Neural progenitor cell (in vitro differentiated cells): ENCODE results near the gene ATXN7L1. TPM values are rescaled to one million over a fixed set of nuclear protein-coding genes. Genes with fewer than 3 reads are reported as not detected.
"Not testable (repeated sequence)": the region's sequence is repeated elsewhere in the genome, so short reads cannot be mapped to it uniquely, and the experiment has no call there.

ENCODE experiments used
- DNase-seq: peaks from one replicate; pipeline ENCODE4 v3.0.0-alpha.2; 2016; ENCODE audit warnings: low spot score
- H2AFZ ChIP-seq: fragments of 200-600 bp; sonication (generic); replicated peaks from 2 replicates; pipeline ENCODE4 v1.6.1; 2016; ENCODE audit warnings: antibody characterized with exemption
- H3F3A ChIP-seq: fragments of 200-600 bp; sonication (generic); 2 replicates; pipeline ENCODE4 v1.6.1; 2016; ENCODE audit warnings: antibody characterized with exemption, low read depth
- H3K27ac ChIP-seq: fragments of 200-600 bp; sonication (generic); 2 replicates; pipeline ENCODE4 v1.5.1; 2016; ENCODE audit warnings: mild to moderate bottlenecking
- H3K27me3 ChIP-seq: fragments of 200-600 bp; sonication (generic); 2 replicates; pipeline ENCODE4 v1.6.1; 2016; ENCODE audit warnings: mild to moderate bottlenecking, moderate library complexity
- H3K36me3 ChIP-seq: fragments of 200-600 bp; sonication (generic); 2 replicates; pipeline ENCODE4 v1.5.1; 2016
- H3K4me1 ChIP-seq: fragments of 200-600 bp; sonication (generic); 2 replicates; pipeline ENCODE4 v1.6.1; 2016; ENCODE audit warnings: mixed run types
- H3K4me2 ChIP-seq: fragments of 200-600 bp; sonication (generic); 2 replicates; pipeline ENCODE4 v1.6.1; 2016
- H3K4me3 ChIP-seq: fragments of 200-600 bp; sonication (generic); 2 replicates; pipeline ENCODE4 v1.5.1; 2016
- H3K79me2 ChIP-seq: fragments of 200-600 bp; sonication (generic); 2 replicates; pipeline ENCODE4 v1.6.1; 2016; ENCODE audit warnings: low read depth
- H3K9ac ChIP-seq: fragments of 200-600 bp; sonication (generic); 2 replicates; pipeline ENCODE4 v1.6.1; 2016
- H3K9me3 ChIP-seq: fragments of 200-600 bp; sonication (generic); 2 replicates; pipeline ENCODE4 v1.5.1; 2016; ENCODE audit warnings: low read depth
- H4K20me1 ChIP-seq: fragments of 200-600 bp; sonication (generic); 2 replicates; pipeline ENCODE4 v1.6.1; 2016; ENCODE audit warnings: low read depth
- H3K27ac Mint-ChIP-seq: 3 replicates; pipeline ENCODE4 v1.8.0; 2021; ENCODE audit warnings: mixed read lengths
- H3K27me3 Mint-ChIP-seq: 2 replicates; pipeline ENCODE4 v1.8.0; 2022; ENCODE audit warnings: low read depth, mild to moderate bottlenecking, inconsistent platforms, moderate library complexity, mixed read lengths; ENCODE audit not compliant: insufficient read depth
- H3K36me3 Mint-ChIP-seq: 3 replicates; pipeline ENCODE4 v1.8.0; 2021; ENCODE audit warnings: mixed read lengths
- H3K4me1 Mint-ChIP-seq: 3 replicates; pipeline ENCODE4 v1.8.0; 2021; ENCODE audit warnings: mixed read lengths
- H3K4me3 Mint-ChIP-seq: 3 replicates; pipeline ENCODE4 v1.8.0; 2021; ENCODE audit warnings: mild to moderate bottlenecking, moderate library complexity, mixed read lengths
- H3K9me3 Mint-ChIP-seq: 3 replicates; pipeline ENCODE4 v1.8.0; 2020; ENCODE audit warnings: mixed read lengths
- EZH2 ChIP-seq: fragments of 200-600 bp; sonication (generic); IDR thresholded peaks from 2 replicates; pipeline ENCODE4 v1.6.1; 2017; ENCODE audit warnings: antibody characterized with exemption, mild to moderate bottlenecking, moderate library complexity
- EZH2phosphoT487 ChIP-seq: fragments of 200-600 bp; sonication (generic); IDR thresholded peaks from 2 replicates; pipeline ENCODE4 v1.6.1; 2017; ENCODE audit warnings: antibody characterized with exemption
- total RNA-seq: library from RNA; depleted of rRNA; stranded (reverse); fragments of >200 nt; gene quantifications from 2 replicates; pipeline ENCODE4 v1.2.3, GENCODE V29; 2015; ENCODE audit warnings: low replicate concordance
- TF ChIP-seq, protein P1 (sequence below): fragments of 200-600 bp; sonication (generic); IDR thresholded peaks from 2 replicates; pipeline ENCODE4 v1.5.1; 2017; ENCODE audit warnings: antibody characterized with exemption, mild to moderate bottlenecking

ATXN7L1 gene
- total RNA-seq, 1 donor from 2014 or later, result 5.9 TPM

DNA sequence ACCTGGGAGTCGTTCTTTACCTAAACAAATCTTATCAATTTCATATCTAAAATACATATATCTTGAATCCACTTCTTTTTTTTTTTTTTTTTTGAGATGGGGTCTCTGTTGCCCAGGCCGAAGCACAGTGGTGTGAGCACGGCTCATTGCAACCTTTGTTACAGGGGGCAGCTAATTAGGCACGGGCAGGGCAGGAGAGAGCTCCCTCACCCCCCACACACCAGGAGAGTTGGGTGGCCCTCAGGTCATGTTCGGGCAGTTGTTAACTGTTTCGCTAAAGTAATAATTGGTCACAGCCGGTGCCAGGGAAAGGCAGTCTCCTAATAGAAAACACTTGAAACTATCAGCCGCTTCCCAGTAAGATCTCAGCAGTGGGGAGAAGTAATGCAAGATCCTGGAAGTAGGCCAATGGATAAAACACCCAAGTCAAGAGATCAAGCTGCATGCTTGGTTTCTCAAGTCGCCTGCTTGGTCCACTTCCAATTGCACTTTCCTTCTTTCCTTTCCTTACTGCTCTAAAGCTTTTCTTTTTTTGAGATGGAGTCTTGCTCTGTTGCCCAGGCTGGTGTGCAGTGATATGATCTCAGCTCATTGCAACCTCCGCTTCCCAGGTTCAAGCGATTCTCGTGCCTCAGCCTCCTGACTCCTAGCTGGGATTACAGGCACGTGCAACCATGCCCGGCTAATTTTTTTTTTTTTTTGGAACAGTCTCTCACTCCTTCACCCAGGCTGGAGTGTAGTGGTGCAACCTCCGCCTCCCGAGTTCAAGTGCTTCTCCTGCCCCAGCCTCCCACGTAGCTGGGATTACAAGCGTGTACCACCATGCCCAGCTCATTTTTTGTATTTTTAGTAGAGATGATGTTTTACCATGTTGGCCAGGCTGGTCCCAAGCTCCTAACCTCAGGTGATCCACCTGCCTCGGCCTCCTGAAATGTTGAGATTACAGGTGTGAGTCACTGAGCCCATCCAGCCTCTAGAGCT lies 273.8 kb downstream of the ATXN7L1 start:
- TF ChIP-seq, protein P1, sequence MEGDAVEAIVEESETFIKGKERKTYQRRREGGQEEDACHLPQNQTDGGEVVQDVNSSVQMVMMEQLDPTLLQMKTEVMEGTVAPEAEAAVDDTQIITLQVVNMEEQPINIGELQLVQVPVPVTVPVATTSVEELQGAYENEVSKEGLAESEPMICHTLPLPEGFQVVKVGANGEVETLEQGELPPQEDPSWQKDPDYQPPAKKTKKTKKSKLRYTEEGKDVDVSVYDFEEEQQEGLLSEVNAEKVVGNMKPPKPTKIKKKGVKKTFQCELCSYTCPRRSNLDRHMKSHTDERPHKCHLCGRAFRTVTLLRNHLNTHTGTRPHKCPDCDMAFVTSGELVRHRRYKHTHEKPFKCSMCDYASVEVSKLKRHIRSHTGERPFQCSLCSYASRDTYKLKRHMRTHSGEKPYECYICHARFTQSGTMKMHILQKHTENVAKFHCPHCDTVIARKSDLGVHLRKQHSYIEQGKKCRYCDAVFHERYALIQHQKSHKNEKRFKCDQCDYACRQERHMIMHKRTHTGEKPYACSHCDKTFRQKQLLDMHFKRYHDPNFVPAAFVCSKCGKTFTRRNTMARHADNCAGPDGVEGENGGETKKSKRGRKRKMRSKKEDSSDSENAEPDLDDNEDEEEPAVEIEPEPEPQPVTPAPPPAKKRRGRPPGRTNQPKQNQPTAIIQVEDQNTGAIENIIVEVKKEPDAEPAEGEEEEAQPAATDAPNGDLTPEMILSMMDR, result no peak
- TF ChIP-seq EZH2 (no peak), EZH2phosphoT487 (no peak)
- DNase-seq, result no peak
- no peak overlapping the region for H3K27ac Mint-ChIP-seq
- Histone ChIP-seq H3K27me3 (no peaks in the 10 kb centered on the region), H4K20me1 (no peaks in the 10 kb centered on the region), H3K4me3 (no peak overlapping the region), H3K27ac (no peak overlapping the region), H3K36me3 (no peaks in the 10 kb centered on the region), H3K4me2 (no peak overlapping the region), H2AFZ (no peak overlapping the region), H3F3A (peaks cover 4% of the 10 kb centered on the region), H3K79me2 (no peaks in the 10 kb centered on the region), H3K9ac (no peak overlapping the region), H3K9me3 (no peaks in the 10 kb centered on the region), H3K4me1 (peaks cover 33% of the 10 kb centered on the region)
- peaks cover 9% of the 10 kb centered on the region for H3K36me3 Mint-ChIP-seq
- no peaks in the 10 kb centered on the region for H3K9me3 Mint-ChIP-seq
- no peak overlapping the region for H3K4me3 Mint-ChIP-seq
- H3K27me3 Mint-ChIP-seq, result peaks cover 6% of the 10 kb centered on the region
- H3K4me1 Mint-ChIP-seq, result peaks cover 13% of the 10 kb centered on the region

- H3K9me3 ChIP-seq, result no peaks in the 10 kb centered on the region
- H3K36me3 Mint-ChIP-seq, result peaks cover 7% of the 10 kb centered on the region
- H3K27ac ChIP-seq, result no peak overlapping the region
- TF ChIP-seq EZH2phosphoT487, result no peak
- no peak for TF ChIP-seq EZH2
- TF ChIP-seq, protein P1, result no peak
- no peaks in the 10 kb centered on the region for H4K20me1 ChIP-seq
- H3K4me1 ChIP-seq, result peaks cover 23% of the 10 kb centered on the region
- no peak overlapping the region for H3K4me3 Mint-ChIP-seq
- H3K79me2 ChIP-seq, result no peaks in the 10 kb centered on the region
- H3F3A ChIP-seq, result peaks cover 4% of the 10 kb centered on the region
- no peak overlapping the region for H3K27ac Mint-ChIP-seq
- DNase-seq, result no peak
- H3K4me1 Mint-ChIP-seq, result peaks cover 2% of the 10 kb centered on the region
- no peak overlapping the region for H3K9ac ChIP-seq
- peaks cover 6% of the 10 kb centered on the region for H3K27me3 Mint-ChIP-seq
- H3K4me3 ChIP-seq, result no peak overlapping the region
- no peaks in the 10 kb centered on the region for H3K9me3 Mint-ChIP-seq
- H2AFZ ChIP-seq, result no peak overlapping the region
- no peaks in the 10 kb centered on the region for H3K36me3 ChIP-seq
- no peaks in the 10 kb centered on the region for H3K27me3 ChIP-seq
- H3K4me2 ChIP-seq, result no peak overlapping the region
Measured at GRCh38 chr7:105600720-105601550, 275.5 kb downstream of the ATXN7L1 start.

- peaks cover 6% of the 10 kb centered on the region for H3K27me3 Mint-ChIP-seq
- Histone ChIP-seq H3K27ac (no peak overlapping the region), H3K4me1 (peaks cover 13% of the 10 kb centered on the region), H3K9ac (no peak overlapping the region), H2AFZ (no peak overlapping the region), H3K27me3 (no peaks in the 10 kb centered on the region), H3K4me3 (no peak overlapping the region), H3F3A (peaks cover 3% of the 10 kb centered on the region), H3K79me2 (no peaks in the 10 kb centered on the region), H4K20me1 (no peaks in the 10 kb centered on the region), H3K36me3 (no peaks in the 10 kb centered on the region), H3K9me3 (no peaks in the 10 kb centered on the region), H3K4me2 (no peak overlapping the region)
- no peak overlapping the region for H3K4me3 Mint-ChIP-seq
- H3K36me3 Mint-ChIP-seq, result peaks cover 5% of the 10 kb centered on the region
- TF ChIP-seq, protein P1, result no peak
- TF ChIP-seq EZH2phosphoT487 (no peak), EZH2 (no peak)
- peaks cover 2% of the 10 kb centered on the region for H3K4me1 Mint-ChIP-seq
- no peak overlapping the region for H3K27ac Mint-ChIP-seq
- no peaks in the 10 kb centered on the region for H3K9me3 Mint-ChIP-seq
- no peak for DNase-seq
Measured at GRCh38 chr7:105599551-105599950, 276.8 kb downstream of the ATXN7L1 start.

- H3K9me3 Mint-ChIP-seq, H4K20me1 ChIP-seq, H3K4me3 ChIP-seq, H3K27ac ChIP-seq, H3K27me3 Mint-ChIP-seq, H3K4me1 Mint-ChIP-seq, DNase-seq, H2AFZ ChIP-seq, H3K4me3 Mint-ChIP-seq, H3F3A ChIP-seq, H3K36me3 Mint-ChIP-seq, H3K27me3 ChIP-seq, H3K4me2 ChIP-seq, H3K79me2 ChIP-seq, H3K9me3 ChIP-seq, H3K27ac Mint-ChIP-seq, H3K36me3 ChIP-seq, H3K9ac ChIP-seq: not testable (repeated sequence)
- H3K4me1 ChIP-seq, result peaks cover 13% of the 10 kb centered on the region
Measured at GRCh38 chr7:105599080-105599479, 277.3 kb downstream of the ATXN7L1 start.
